GM12878 (cell line): ENCODE data around the gene C1QTNF9B.

Experiments
- DPF2 ChIP-seq: fragments of 450-650 bp; IDR thresholded peaks from 2 replicates; pipeline ENCODE4 v1.6.1; 2017; ENCODE audit warnings: mild to moderate bottlenecking
- EED ChIP-seq: sonication (generic); IDR thresholded peaks from 2 replicates; pipeline ENCODE4 v1.6.1; 2016; ENCODE audit warnings: antibody characterized with exemption, low read depth
- NFYB ChIP-seq: IDR thresholded peaks from 2 replicates; pipeline ENCODE4 v1.6.1; 2011; ENCODE audit warnings: low read depth, mild to moderate bottlenecking, low read length, improper control_type of control experiment, moderate library complexity; ENCODE audit not compliant: insufficient read depth
- POLR2A ChIP-seq: IDR thresholded peaks from 2 replicates; pipeline ENCODE4 v1.6.1; 2011; ENCODE audit warnings: low read depth, mild to moderate bottlenecking, low read length
- REST ChIP-seq: IDR thresholded peaks from 2 replicates; pipeline ENCODE4 v1.6.1; 2012; ENCODE audit warnings: mild to moderate bottlenecking, low read depth, low read length
- SMARCA5 ChIP-seq: fragments of 450-650 bp; IDR thresholded peaks from 2 replicates; pipeline ENCODE4 v1.6.1; 2017; ENCODE audit warnings: mild to moderate bottlenecking
- SPI1 ChIP-seq: IDR thresholded peaks from 2 replicates; pipeline ENCODE4 v1.6.1; 2011; ENCODE audit warnings: low read depth, mild to moderate bottlenecking, low read length, moderate library complexity, borderline replicate concordance; ENCODE audit not compliant: insufficient read depth
- YY1 ChIP-seq: IDR thresholded peaks from 2 replicates; pipeline ENCODE4 v1.6.1; 2011; ENCODE audit warnings: low read depth, mild to moderate bottlenecking, low read length
- TF ChIP-seq, protein P1 (sequence below), 3 experiments: IDR thresholded peaks in 2 of 3; conservative IDR thresholded peaks in 1 of 3; 2 replicates each; pipeline ENCODE4 v1.5.1; 2011; ENCODE audit warnings: low read depth in 3 of 3, low read length in 3 of 3, mild to moderate bottlenecking in 3 of 3, control low read depth in 2 of 3, moderate library complexity in 2 of 3, inconsistent platforms in 1 of 3, mixed read lengths in 1 of 3; ENCODE audit not compliant: control insufficient read depth in 2 of 3, insufficient read depth in 1 of 3; ENCODE audit errors: extremely low read depth in 1 of 3

GRCh38 chr13:23865026-23865425 lies 32.3 kb downstream of the C1QTNF9B start:
- TF ChIP-seq NFYB (no peak), EED (no peak), REST (no peak), YY1 (no peak), POLR2A (no peak), SMARCA5 (no peak), SPI1 (no peak), DPF2 (no peak)
- TF ChIP-seq, protein P1, sequence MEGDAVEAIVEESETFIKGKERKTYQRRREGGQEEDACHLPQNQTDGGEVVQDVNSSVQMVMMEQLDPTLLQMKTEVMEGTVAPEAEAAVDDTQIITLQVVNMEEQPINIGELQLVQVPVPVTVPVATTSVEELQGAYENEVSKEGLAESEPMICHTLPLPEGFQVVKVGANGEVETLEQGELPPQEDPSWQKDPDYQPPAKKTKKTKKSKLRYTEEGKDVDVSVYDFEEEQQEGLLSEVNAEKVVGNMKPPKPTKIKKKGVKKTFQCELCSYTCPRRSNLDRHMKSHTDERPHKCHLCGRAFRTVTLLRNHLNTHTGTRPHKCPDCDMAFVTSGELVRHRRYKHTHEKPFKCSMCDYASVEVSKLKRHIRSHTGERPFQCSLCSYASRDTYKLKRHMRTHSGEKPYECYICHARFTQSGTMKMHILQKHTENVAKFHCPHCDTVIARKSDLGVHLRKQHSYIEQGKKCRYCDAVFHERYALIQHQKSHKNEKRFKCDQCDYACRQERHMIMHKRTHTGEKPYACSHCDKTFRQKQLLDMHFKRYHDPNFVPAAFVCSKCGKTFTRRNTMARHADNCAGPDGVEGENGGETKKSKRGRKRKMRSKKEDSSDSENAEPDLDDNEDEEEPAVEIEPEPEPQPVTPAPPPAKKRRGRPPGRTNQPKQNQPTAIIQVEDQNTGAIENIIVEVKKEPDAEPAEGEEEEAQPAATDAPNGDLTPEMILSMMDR (IDR thresholded peaks at IDR 0.05 in 2 of 3, conservative IDR thresholded peaks at IDR 0.05 in 1 of 3; ENCODE audit: control insufficient read depth in 2 of 3, extremely low read depth in 1 of 3, insufficient read depth in 1 of 3, low read depth in 3 of 3, low read length in 3 of 3), result no peak
